GM18951 (cell line): ENCODE data around the gene MELK.
"Not testable (repeated sequence)": the region's sequence is repeated elsewhere in the genome, so short reads cannot be mapped to it uniquely, and the experiment has no call there.

Experiments
- POLR2A ChIP-seq: IDR thresholded peaks from 4 replicates; pipeline ENCODE4 v1.6.1; 2011; ENCODE audit warnings: mild to moderate bottlenecking; ENCODE audit not compliant: insufficient read length, insufficient read depth; ENCODE audit errors: extremely low read depth
- in situ Hi-C: fragments of 300-500 bp; cut with MboI; formaldehyde crosslinking; loops from one replicate; pipeline ENCODE4 v1.12.0; 2022; ENCODE audit warnings: low sequenced_read_pairs, mixed read lengths, inconsistent platforms; ENCODE audit not compliant: unreplicated experiment

The MELK gene

DNA sequence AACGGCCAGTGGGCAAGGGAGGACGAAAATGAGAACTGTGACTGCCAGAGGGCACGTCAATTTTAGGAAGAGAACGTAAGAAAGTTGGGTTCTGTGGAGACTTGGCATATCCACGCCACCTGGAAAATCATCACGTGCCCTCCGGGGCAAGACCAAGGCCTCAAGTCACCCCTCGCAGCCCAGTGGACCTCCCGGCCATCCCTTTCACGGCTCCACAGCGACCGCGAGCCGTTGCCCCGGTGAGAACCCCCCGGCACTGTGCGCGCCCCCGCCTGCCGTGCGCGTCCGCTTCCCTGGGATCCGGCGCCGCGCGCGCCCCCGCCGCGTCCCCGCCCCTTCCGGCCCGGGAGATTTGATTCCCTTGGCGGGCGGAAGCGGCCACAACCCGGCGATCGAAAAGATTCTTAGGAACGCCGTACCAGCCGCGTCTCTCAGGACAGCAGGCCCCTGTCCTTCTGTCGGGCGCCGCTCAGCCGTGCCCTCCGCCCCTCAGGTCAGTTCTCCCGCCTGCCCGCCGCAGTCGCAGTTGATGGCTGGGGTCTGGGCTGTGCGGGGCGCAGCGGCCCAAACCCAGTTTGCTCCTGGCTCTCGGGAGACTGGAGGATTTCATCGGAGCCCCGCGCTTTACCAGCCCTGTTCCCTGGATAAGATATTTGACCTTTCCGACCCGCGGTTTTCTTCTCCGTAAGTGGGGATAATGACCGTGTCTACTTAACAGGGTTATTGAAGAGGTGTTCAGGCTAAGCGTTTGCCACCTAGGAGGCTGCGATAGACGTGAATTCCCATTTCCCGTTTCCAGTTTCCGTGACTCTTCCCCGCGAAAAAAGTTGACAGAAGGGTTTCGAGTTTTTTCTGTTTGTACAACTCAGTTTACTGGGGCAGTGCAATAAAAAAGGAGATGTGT, at the start of gene MELK:
Gene MELK (plus strand): TSS at position 381 of the 904 bp plus-strand sequence. CDS start 8,787 bp downstream, outside the sequence.
- peak; percentile 96 for TF ChIP-seq POLR2A
- in situ Hi-C loops, result no loop called here

DNA sequence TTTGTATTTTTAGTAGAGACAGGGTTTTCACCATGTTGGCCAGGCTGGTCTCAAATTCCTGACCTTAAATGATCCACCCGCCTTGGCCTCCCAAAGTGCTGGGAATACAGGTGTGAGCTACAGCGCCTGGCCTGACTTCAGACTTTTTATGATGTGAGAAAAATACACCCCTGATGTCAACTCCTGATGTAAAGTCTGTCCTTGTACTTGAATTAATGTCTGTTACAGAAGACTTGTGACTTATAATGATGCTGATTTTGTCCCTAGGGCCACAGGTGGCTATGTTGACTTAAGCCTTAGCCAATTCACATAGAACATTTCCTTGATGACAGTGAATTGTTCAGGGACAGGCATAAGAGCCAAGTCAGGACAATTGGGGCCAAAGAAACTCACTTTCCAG, 42.5 kb upstream of the MELK start:
- in situ Hi-C loops, result no loop called here
- TF ChIP-seq POLR2A, result no peak

- in situ Hi-C loops, result no loop called here
- no peak for TF ChIP-seq POLR2A
Measured at GRCh38 chr9:36532353-36532752, 40.3 kb upstream of the MELK start.

DNA sequence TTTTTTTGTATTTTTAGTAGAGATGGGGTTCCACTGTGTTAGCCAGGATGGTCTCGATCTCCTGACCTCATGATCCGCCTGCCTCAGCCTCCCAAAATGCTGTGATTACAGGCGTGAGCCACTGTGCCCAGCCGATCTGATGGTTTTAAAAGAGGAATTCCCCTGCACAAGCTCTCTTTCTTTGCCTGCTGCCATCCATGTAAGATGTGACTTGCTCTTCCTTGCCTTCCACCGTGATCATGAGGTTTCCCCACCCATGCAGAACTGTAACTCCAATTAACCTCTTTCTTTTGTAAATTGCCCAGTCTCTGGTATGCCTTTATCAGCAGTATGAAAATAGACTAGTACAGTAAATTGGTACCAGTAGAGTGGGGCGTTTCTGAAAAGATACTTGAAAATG, 39.0 kb upstream of the MELK start:
- in situ Hi-C loops, result not testable (repeated sequence)

GRCh38 chr9:36535107-36535506, 37.6 kb upstream of the MELK start:
- no peak for TF ChIP-seq POLR2A
- in situ Hi-C loops, result no loop called here

- in situ Hi-C loops, result no loop called here
- TF ChIP-seq POLR2A, result no peak
Measured at GRCh38 chr9:36537861-36538260, 34.8 kb upstream of the MELK start.

- in situ Hi-C loops, result no loop called here
Measured at GRCh38 chr9:36542355-36542754, 30.3 kb upstream of the MELK start.

DNA sequence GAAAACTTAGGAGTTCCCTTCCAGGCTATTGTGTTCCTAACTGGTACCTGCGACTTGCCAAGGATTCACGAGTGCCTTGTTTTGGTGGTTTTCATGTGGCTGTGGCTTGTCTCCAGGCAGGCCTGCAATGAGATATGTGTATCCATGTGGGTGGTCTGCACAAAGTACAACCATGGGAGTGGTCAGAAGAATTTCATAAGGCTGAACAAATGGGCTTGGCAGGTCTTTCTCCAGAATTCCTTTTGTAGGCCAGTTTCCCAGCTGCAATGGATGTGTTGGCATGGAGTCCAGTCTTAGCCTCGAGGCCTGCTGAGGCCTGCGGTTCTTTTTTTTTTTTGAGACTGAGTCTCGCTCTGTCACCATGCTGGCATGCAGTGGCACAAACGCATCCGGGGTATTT, 28.8 kb upstream of the MELK start:
- in situ Hi-C loops, result no loop called here
- TF ChIP-seq POLR2A, result no peak

More at GRCh38 chr9:36542355-36542754, 30.3 kb upstream of the MELK start:
- no peak for TF ChIP-seq POLR2A

GRCh38 chr9:36547598-36547997, 25.1 kb upstream of the MELK start:
- in situ Hi-C loops, result no loop called here
- no peak for TF ChIP-seq POLR2A

DNA sequence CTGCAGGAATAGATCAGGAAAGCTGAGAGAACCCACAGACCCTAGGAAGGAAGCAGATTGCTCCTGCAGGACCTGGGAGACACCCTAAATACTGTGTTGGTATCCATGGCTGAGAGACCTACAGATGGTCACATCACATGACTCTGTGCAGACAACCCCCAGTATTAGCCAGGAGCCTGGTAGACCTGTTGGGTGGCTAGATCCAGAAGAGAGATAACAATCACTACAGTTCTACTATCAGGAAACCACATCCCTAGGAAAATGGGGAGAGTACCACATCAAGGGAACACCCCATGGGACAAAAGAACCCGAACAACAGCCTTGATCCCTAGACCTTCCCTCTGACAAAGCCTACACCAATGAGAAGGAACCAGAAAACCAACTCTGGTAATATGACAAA, 24.2 kb upstream of the MELK start:
- in situ Hi-C loops, result no loop called here
- no peak for TF ChIP-seq POLR2A

- no peak for TF ChIP-seq POLR2A
- in situ Hi-C loops, result no loop called here
Measured at GRCh38 chr9:36550135-36550534, 22.6 kb upstream of the MELK start.

DNA sequence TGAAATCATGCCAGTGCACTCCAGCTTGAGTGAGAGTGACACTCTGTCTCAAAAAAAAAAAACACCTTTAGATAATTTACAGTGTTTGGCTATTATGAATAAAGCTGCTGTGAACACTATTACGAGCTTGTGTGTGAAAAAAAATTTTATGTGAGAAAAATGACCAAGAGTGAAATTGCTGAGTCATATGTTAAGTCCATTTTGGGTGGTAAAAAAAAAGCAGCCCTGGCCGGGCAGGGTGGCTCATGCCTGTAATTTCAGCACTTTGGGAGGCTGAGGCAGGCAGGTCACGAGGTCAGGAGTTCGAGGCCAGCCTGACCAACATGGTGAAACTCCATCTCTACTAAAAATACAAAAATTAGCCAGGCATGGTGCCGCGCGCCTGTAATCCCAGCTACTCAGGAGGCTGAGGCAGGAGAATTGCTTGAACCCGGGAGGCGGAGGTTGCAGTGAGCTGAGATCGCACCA, 22.0 kb upstream of the MELK start:
- in situ Hi-C loops, result not testable (repeated sequence)

- in situ Hi-C loops, result no loop called here
- TF ChIP-seq POLR2A, result no peak
Measured at GRCh38 chr9:36551129-36551528, 21.6 kb upstream of the MELK start.

DNA sequence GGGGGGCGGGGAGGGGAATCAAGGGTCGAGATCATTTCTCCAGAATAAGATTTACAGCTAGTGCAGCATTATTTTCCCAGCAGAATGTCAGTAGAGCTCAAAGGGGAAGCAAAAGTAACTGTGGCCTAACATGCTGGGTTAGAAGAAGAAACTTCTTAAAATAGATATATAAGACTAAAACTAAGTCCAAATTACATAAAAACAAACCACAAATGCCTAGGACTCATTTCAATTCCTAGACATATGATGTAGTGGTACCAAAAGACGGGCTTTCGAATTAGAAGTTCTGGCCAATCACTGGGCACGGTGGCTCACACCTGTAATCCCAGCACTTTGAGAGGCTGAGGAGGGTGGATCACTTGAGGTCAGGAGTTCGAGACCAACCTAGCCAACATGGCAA, 20.8 kb upstream of the MELK start:
- in situ Hi-C loops, result no loop called here
- TF ChIP-seq POLR2A, result no peak

DNA sequence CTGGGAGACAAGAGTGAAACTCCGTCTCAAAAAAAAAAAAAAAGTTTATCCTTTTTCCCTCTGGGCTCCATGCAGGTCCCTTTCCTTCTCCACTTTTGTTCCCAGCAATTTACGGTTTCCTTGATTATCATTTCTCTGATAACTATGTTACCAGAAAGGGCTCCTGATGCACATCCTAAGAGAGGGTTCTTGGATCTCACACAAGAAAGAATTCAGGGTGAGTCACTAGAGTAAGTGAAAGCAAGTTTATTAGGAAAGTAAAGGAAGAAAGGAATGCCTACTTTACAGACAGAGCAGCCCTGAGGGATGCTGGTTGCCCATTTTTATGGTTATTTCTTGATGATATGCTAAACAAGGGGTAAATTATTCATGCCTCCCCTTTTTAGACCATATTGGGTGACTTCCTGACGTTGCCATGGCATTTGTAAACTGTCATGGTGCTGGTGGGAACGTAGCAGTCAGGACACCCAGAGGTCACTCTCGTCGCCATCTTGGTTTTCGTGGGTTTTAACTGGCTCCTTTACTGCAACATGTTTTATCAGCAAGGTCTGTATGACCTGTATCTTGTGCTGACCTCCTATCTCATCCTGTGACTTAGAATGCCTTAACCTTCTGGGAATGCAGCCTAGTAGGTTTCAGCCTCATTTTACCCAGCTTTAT, 13.5 kb upstream of the MELK start:
- no peak for TF ChIP-seq POLR2A
- in situ Hi-C loops, result loop anchor here (5.0 kb wide), 1 partner anchor 152 kb away; no protein-coding TSS in a partner anchor
